ENCODE results near the gene TCAP. TPM values are rescaled to one million over a fixed set of nuclear protein-coding genes. Genes with fewer than 3 reads are reported as not detected.
"Not testable (repeated sequence)": the region's sequence is repeated elsewhere in the genome, so short reads cannot be mapped to it uniquely, and the experiment has no call there.

The TCAP gene
- polyA plus RNA-seq, 1 of the 3 experiments (the other 2 are of a cell fraction) = 0.43 TPM

- Histone ChIP-seq H2AFZ (ENCODE audit: low read depth) (no peak overlapping the region), H4K20me1 (ENCODE audit: insufficient read depth) (no peaks in the 10 kb centered on the region), H3K4me2 (no peak overlapping the region), H3F3A (replicated peaks; ENCODE audit: insufficient read depth) (no peaks in the 10 kb centered on the region), H3K36me3 (replicated peaks in 1 of 2; ENCODE audit: control insufficient read depth in 1 of 2, insufficient read depth in 2 of 2, low read length in 1 of 2) (no peaks in the 10 kb centered on the region), H3K4me1 (ENCODE audit: control insufficient read depth in 1 of 2, insufficient read depth in 2 of 2, low read depth in 1 of 2, low read length in 1 of 2) (no peaks in the 10 kb centered on the region), H3K9ac (no peak overlapping the region), H3K4me3 (ENCODE audit: low read depth in 2 of 2, low read length in 1 of 2) (no peak overlapping the region), H3K9me3 (no peaks in the 10 kb centered on the region), H3K27ac (ENCODE audit: low read depth in 2 of 2, low read length in 1 of 2) (no peak overlapping the region), H3K9me2 (no peaks in the 10 kb centered on the region), H3K27me3 (ENCODE audit: insufficient read depth) (no peaks in the 10 kb centered on the region), H3K79me2 (ENCODE audit: insufficient read depth) (no peaks in the 10 kb centered on the region)
- WGBS (ENCODE audit: low lambda C conversion rate) = 68% methylated on average over 4 of the region's 6 CpGs
- ChIA-PET CTCF (interaction anchor here (1.2 to 3.3 kb wide), 4 partner anchors 8 to 75 kb away, joined by 3 to 15 read pairs (median 5); partner anchors contain the start of gene MIEN1), POLR2A (interaction anchor here (1.4 kb wide), 1 partner anchor 9 kb away, joined by 3 read pairs; the partner anchor contains the start of gene PGAP3)
- no peak for DNase-seq
- no peak for TF ChIP-seq ZBTB33 (IDR thresholded peaks at IDR 0.05; ENCODE audit: borderline replicate concordance, low read depth)
- TF ChIP-seq RXRA (IDR thresholded peaks at IDR 0.05; ENCODE audit: borderline replicate concordance, low read depth) = no peak
- no peak for TF ChIP-seq NFIC (IDR thresholded peaks at IDR 0.05; ENCODE audit: borderline replicate concordance)
- TF ChIP-seq EZH2phosphoT487 (IDR thresholded peaks at IDR 0.05; ENCODE audit: borderline replicate concordance, low read depth) = no peak
- TF ChIP-seq YY1 (IDR thresholded peaks at IDR 0.05; ENCODE audit: low read depth) = no peak
These were observed 31.6 kb downstream of the TCAP start for GRCh38 chr17:39696731-39697130.

DNA sequence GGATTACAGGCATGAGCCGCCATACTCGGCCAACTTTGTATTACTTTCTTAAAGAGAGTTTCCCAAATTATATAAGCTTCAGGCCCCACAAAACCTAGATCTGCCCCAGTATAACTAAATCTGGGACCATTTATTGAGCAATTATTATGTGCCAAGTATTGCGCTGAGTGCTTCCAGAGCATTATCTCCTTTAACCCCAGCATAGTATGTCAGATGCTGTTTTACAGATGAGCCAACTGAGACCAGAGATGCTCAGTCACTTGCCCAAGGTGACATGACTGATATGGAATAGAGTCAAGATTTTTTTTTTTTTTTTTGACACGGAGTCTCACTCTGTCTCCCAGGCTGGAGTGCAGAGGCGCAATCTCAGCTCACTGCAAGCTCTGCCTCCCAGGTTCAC, 32.8 kb downstream of the TCAP start:
- no peak for DNase-seq
- ChIA-PET CTCF (interaction anchor here (1.1 kb wide), 1 partner anchor 76 kb away, joined by 4 read pairs; no protein-coding TSS in a partner anchor), POLR2A (interaction anchor here (0.7 kb wide), 1 partner anchor 7 kb away, joined by 4 read pairs; no protein-coding TSS in a partner anchor)
- Histone ChIP-seq H3K79me2 (ENCODE audit: insufficient read depth) (no peaks in the 10 kb centered on the region), H3K4me3 (ENCODE audit: low read depth in 2 of 2, low read length in 1 of 2) (no peak overlapping the region), H3K9ac (no peak overlapping the region), H3K4me1 (ENCODE audit: control insufficient read depth in 1 of 2, insufficient read depth in 2 of 2, low read depth in 1 of 2, low read length in 1 of 2) (no peaks in the 10 kb centered on the region), H3K27ac (ENCODE audit: low read depth in 2 of 2, low read length in 1 of 2) (no peak overlapping the region), H2AFZ (ENCODE audit: low read depth) (no peak overlapping the region), H3F3A (replicated peaks; ENCODE audit: insufficient read depth) (no peaks in the 10 kb centered on the region), H3K4me2 (no peak overlapping the region), H3K36me3 (replicated peaks in 1 of 2; ENCODE audit: control insufficient read depth in 1 of 2, insufficient read depth in 2 of 2, low read length in 1 of 2) (no peaks in the 10 kb centered on the region), H3K9me3 (no peaks in the 10 kb centered on the region), H3K9me2 (no peaks in the 10 kb centered on the region), H4K20me1 (ENCODE audit: insufficient read depth) (no peaks in the 10 kb centered on the region), H3K27me3 (ENCODE audit: insufficient read depth) (no peaks in the 10 kb centered on the region)
- TF ChIP-seq GATA2 (CRISPR knock-in tag; IDR thresholded peaks at IDR 0.05) (no peak), TAF1 (IDR thresholded peaks at IDR 0.05; ENCODE audit: borderline replicate concordance, low read depth, low read length) (no peak), IRF3 (IDR thresholded peaks at IDR 0.05; ENCODE audit: low read depth, low read length) (no peak), MXI1 (IDR thresholded peaks at IDR 0.05; ENCODE audit: low read depth, low read length) (no peak)
- TF ChIP-seq, protein P1, sequence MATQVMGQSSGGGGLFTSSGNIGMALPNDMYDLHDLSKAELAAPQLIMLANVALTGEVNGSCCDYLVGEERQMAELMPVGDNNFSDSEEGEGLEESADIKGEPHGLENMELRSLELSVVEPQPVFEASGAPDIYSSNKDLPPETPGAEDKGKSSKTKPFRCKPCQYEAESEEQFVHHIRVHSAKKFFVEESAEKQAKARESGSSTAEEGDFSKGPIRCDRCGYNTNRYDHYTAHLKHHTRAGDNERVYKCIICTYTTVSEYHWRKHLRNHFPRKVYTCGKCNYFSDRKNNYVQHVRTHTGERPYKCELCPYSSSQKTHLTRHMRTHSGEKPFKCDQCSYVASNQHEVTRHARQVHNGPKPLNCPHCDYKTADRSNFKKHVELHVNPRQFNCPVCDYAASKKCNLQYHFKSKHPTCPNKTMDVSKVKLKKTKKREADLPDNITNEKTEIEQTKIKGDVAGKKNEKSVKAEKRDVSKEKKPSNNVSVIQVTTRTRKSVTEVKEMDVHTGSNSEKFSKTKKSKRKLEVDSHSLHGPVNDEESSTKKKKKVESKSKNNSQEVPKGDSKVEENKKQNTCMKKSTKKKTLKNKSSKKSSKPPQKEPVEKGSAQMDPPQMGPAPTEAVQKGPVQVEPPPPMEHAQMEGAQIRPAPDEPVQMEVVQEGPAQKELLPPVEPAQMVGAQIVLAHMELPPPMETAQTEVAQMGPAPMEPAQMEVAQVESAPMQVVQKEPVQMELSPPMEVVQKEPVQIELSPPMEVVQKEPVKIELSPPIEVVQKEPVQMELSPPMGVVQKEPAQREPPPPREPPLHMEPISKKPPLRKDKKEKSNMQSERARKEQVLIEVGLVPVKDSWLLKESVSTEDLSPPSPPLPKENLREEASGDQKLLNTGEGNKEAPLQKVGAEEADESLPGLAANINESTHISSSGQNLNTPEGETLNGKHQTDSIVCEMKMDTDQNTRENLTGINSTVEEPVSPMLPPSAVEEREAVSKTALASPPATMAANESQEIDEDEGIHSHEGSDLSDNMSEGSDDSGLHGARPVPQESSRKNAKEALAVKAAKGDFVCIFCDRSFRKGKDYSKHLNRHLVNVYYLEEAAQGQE (IDR thresholded peaks at IDR 0.05; ENCODE audit: low read depth, low read length) = no peak
- TF ChIP-seq, protein P2, sequence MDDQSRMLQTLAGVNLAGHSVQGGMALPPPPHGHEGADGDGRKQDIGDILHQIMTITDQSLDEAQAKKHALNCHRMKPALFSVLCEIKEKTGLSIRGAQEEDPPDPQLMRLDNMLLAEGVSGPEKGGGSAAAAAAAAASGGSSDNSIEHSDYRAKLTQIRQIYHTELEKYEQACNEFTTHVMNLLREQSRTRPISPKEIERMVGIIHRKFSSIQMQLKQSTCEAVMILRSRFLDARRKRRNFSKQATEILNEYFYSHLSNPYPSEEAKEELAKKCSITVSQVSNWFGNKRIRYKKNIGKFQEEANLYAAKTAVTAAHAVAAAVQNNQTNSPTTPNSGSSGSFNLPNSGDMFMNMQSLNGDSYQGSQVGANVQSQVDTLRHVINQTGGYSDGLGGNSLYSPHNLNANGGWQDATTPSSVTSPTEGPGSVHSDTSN (IDR thresholded peaks at IDR 0.05) = no peak
- WGBS (ENCODE audit: low lambda C conversion rate) = 89% methylated on average over 5 of the region's 5 CpGs

- 60% methylated on average over 11 of the region's 11 CpGs for WGBS (ENCODE audit: low lambda C conversion rate)
- H2AFZ ChIP-seq (ENCODE audit: low read depth); H3K27ac ChIP-seq (ENCODE audit: low read depth in 2 of 2, low read length in 1 of 2); H4K20me1 ChIP-seq (ENCODE audit: insufficient read depth); H3K27me3 ChIP-seq (ENCODE audit: insufficient read depth); H3K4me2 ChIP-seq; H3K4me3 ChIP-seq (ENCODE audit: low read depth in 2 of 2, low read length in 1 of 2); H3K9me2 ChIP-seq; H3K79me2 ChIP-seq (ENCODE audit: insufficient read depth); H3K9ac ChIP-seq; H3K9me3 ChIP-seq; H3K4me1 ChIP-seq (ENCODE audit: control insufficient read depth in 1 of 2, insufficient read depth in 2 of 2, low read depth in 1 of 2, low read length in 1 of 2); DNase-seq; POLR2A ChIA-PET; H3F3A ChIP-seq (replicated peaks; ENCODE audit: insufficient read depth); H3K36me3 ChIP-seq (replicated peaks in 1 of 2; ENCODE audit: control insufficient read depth in 1 of 2, insufficient read depth in 2 of 2, low read length in 1 of 2): not testable (repeated sequence)
- CTCF ChIA-PET = interaction anchor here (1.1 to 1.7 kb wide), 2 partner anchors 31 to 65 kb away, joined by 4 to 5 read pairs; partner anchors contain the start of gene MIEN1
These were observed 34.1 kb downstream of the TCAP start for GRCh38 chr17:39699157-39699817.

Data from SK-N-SH (cell line).